Skeletal muscle satellite cell (primary cell): ENCODE results near the gene TMEM108.

Experiments
- H3K27me3 ChIP-seq: 2 replicates; pipeline ENCODE4 v1.7.0; 2013; ENCODE audit warnings: low read length; ENCODE audit not compliant: control insufficient read depth, insufficient read depth
- H3K36me3 ChIP-seq: 2 replicates; pipeline ENCODE4 v1.7.0; 2013; ENCODE audit warnings: mild to moderate bottlenecking, control low read depth, low read length; ENCODE audit not compliant: insufficient read depth
- H3K4me1 ChIP-seq: 2 replicates; pipeline ENCODE4 v1.7.0; 2013; ENCODE audit warnings: low read length; ENCODE audit not compliant: control insufficient read depth, insufficient read depth
- H3K4me2 ChIP-seq: 2 replicates; pipeline ENCODE4 v1.7.0; 2013; ENCODE audit warnings: mild to moderate bottlenecking, low read length
- H3K4me3 ChIP-seq: 2 replicates; pipeline ENCODE4 v1.7.0; 2013; ENCODE audit warnings: low read length
- H3K9ac ChIP-seq: 2 replicates; pipeline ENCODE4 v1.7.0; 2013; ENCODE audit warnings: mild to moderate bottlenecking, low read depth, low read length, moderate library complexity
- H3K9me3 ChIP-seq: replicated peaks from 2 replicates; pipeline ENCODE4 v1.7.0; 2013; ENCODE audit warnings: mild to moderate bottlenecking, control low read depth, low read length

Gene TMEM108

GRCh38 chr3:133379926-133380325 lies 341.7 kb downstream of the TMEM108 start:
- Histone ChIP-seq H3K36me3 (no peaks in the 10 kb centered on the region), H3K27me3 (peaks cover 2% of the 10 kb centered on the region), H3K4me1 (no peaks in the 10 kb centered on the region), H3K4me3 (no peak overlapping the region), H3K9ac (no peak overlapping the region), H3K9me3 (no peaks in the 10 kb centered on the region), H3K4me2 (no peak overlapping the region)

- H3K4me3 ChIP-seq = no peak overlapping the region
- peaks cover 2% of the 10 kb centered on the region for H3K27me3 ChIP-seq
- no peak overlapping the region for H3K9ac ChIP-seq
- no peaks in the 10 kb centered on the region for H3K4me1 ChIP-seq
- H3K4me2 ChIP-seq = no peak overlapping the region
- H3K36me3 ChIP-seq = no peaks in the 10 kb centered on the region
- no peaks in the 10 kb centered on the region for H3K9me3 ChIP-seq
Measured at GRCh38 chr3:133380481-133381225, 342.5 kb downstream of the TMEM108 start.

GRCh38 chr3:133381346-133382109 lies 343.3 kb downstream of the TMEM108 start:
- Histone ChIP-seq H3K27me3 (peaks cover 2% of the 10 kb centered on the region), H3K4me2 (no peak overlapping the region), H3K9me3 (no peaks in the 10 kb centered on the region), H3K36me3 (no peaks in the 10 kb centered on the region), H3K9ac (no peak overlapping the region), H3K4me3 (no peak overlapping the region), H3K4me1 (no peaks in the 10 kb centered on the region)

- Histone ChIP-seq H3K27me3 (peaks cover 2% of the 10 kb centered on the region), H3K4me1 (no peaks in the 10 kb centered on the region), H3K4me2 (no peak overlapping the region), H3K4me3 (no peak overlapping the region), H3K36me3 (no peaks in the 10 kb centered on the region), H3K9ac (no peak overlapping the region), H3K9me3 (no peaks in the 10 kb centered on the region)
Measured at GRCh38 chr3:133383175-133383574, 345.0 kb downstream of the TMEM108 start.

DNA sequence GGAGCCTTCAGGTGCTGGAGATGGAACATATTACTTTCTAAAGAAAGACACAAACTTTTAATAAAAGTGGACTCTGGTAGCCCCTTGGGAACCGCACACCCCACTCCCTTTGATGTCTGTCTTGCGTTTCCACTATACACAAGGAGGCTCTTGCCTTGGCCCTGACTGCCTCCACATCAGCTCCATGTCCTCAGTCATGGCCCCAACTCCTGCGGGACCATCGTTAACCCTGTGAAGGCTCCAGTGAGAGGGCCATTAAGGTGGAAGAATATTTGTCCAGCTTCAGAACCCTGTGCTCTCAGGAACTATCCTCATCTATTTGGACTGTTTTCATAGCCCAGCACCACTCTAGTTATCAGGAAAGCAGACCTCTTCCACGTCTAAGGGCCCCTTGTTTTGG lies 345.6 kb downstream of the TMEM108 start:
- no peaks in the 10 kb centered on the region for H3K36me3 ChIP-seq
- H3K4me3 ChIP-seq = no peak overlapping the region
- no peaks in the 10 kb centered on the region for H3K4me1 ChIP-seq
- no peak overlapping the region for H3K9ac ChIP-seq
- no peak overlapping the region for H3K4me2 ChIP-seq
- peaks cover 2% of the 10 kb centered on the region for H3K27me3 ChIP-seq
- no peaks in the 10 kb centered on the region for H3K9me3 ChIP-seq

GRCh38 chr3:133384331-133385027 lies 346.3 kb downstream of the TMEM108 start:
- H3K36me3 ChIP-seq = no peaks in the 10 kb centered on the region
- H3K4me3 ChIP-seq = no peak overlapping the region
- no peaks in the 10 kb centered on the region for H3K4me1 ChIP-seq
- no peak overlapping the region for H3K9ac ChIP-seq
- no peaks in the 10 kb centered on the region for H3K9me3 ChIP-seq
- peaks cover 2% of the 10 kb centered on the region for H3K27me3 ChIP-seq
- H3K4me2 ChIP-seq = no peak overlapping the region

GRCh38 chr3:133386876-133387275 lies 348.7 kb downstream of the TMEM108 start:
- H3K36me3 ChIP-seq = no peaks in the 10 kb centered on the region
- peaks cover 2% of the 10 kb centered on the region for H3K27me3 ChIP-seq
- no peaks in the 10 kb centered on the region for H3K4me1 ChIP-seq
- H3K9ac ChIP-seq = no peak overlapping the region
- H3K4me2 ChIP-seq = no peak overlapping the region
- H3K4me3 ChIP-seq = no peak overlapping the region
- H3K9me3 ChIP-seq = no peaks in the 10 kb centered on the region

DNA sequence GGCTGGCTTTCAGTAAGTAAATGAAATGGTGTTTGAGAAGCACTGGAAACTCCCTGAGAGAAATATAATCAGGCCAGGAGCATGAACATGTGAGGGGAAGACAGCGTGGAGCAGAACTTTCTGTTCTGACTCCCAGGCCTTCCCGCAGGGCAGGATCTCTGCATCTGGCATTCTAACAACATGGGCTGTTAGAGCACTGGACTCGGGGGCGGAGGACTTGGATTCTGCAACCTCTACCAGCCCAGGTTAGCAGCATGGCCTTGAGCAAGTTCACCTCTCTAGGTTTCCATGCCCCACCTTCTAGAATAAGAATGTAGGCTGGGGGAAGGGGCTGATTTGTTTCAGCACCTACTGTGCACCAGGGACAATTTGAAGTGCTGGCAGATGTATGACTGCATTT lies 349.1 kb downstream of the TMEM108 start:
- Histone ChIP-seq H3K36me3 (no peaks in the 10 kb centered on the region), H3K9me3 (no peaks in the 10 kb centered on the region), H3K9ac (no peak overlapping the region), H3K4me3 (no peak overlapping the region), H3K4me2 (no peak overlapping the region), H3K27me3 (peaks cover 2% of the 10 kb centered on the region), H3K4me1 (no peaks in the 10 kb centered on the region)

DNA sequence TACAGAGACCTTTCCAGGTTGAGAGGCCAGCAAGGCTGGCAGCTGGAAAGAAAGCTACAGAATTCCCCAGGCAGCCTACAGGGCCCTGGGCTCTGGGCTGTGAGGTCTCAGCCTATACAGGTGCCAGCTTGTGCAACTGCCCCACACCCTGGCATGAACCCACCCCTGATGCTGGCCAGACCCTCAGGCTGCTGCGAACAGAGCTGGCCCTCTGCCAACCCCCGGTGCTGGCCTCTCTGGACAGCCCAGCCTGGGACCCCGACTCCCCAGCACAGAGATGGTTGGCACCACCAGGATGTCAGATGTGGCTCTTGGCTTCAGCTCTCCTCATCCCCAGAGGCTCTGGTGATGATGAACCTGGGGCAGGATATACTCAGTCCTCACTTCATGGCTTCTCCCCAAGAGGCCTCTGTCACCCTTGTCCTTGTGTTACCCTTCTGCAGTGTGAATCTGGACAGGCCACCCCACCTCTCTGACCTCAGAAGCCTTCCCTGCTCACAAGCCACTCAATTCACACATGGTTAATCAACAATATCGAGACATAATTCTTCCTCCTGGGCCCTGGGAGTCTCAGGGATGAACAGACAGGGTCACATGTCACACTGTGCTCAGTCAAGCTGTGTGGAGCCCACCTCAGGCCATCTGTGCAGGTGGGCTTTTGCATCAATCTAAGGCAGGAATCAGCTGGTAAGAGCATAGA lies 350.7 kb downstream of the TMEM108 start:
- Histone ChIP-seq H3K9ac (no peak overlapping the region), H3K9me3 (no peaks in the 10 kb centered on the region), H3K4me2 (no peak overlapping the region), H3K36me3 (no peaks in the 10 kb centered on the region), H3K27me3 (no peaks in the 10 kb centered on the region), H3K4me3 (no peak overlapping the region), H3K4me1 (peaks cover 10% of the 10 kb centered on the region)

- Histone ChIP-seq H3K9me3 (no peaks in the 10 kb centered on the region), H3K4me3 (no peak overlapping the region), H3K36me3 (no peaks in the 10 kb centered on the region), H3K4me1 (peaks cover 25% of the 10 kb centered on the region), H3K4me2 (no peak overlapping the region), H3K27me3 (no peaks in the 10 kb centered on the region), H3K9ac (no peak overlapping the region)
Measured at GRCh38 chr3:133390715-133391114, 352.5 kb downstream of the TMEM108 start.

- H3K36me3 ChIP-seq = no peaks in the 10 kb centered on the region
- peaks cover 25% of the 10 kb centered on the region for H3K4me1 ChIP-seq
- H3K27me3 ChIP-seq = no peaks in the 10 kb centered on the region
- H3K4me3 ChIP-seq = no peak overlapping the region
- H3K9ac ChIP-seq = no peak overlapping the region
- no peaks in the 10 kb centered on the region for H3K9me3 ChIP-seq
- H3K4me2 ChIP-seq = no peak overlapping the region
Measured at GRCh38 chr3:133393204-133393603, 355.0 kb downstream of the TMEM108 start.
